Mononuclear cell (primary cell): Measurements from ENCODE around the gene HHATL. TPM values are rescaled to one million over a fixed set of nuclear protein-coding genes. Genes with fewer than 3 reads are reported as not detected.
"Not testable (repeated sequence)": the region's sequence is repeated elsewhere in the genome, so short reads cannot be mapped to it uniquely, and the experiment has no call there.

Source experiments
- H3K27me3 ChIP-seq: 2 replicates; pipeline ENCODE4 v1.6.0; 2011; ENCODE audit warnings: low read length, control low read depth; ENCODE audit not compliant: insufficient read depth
- H3K4me1 ChIP-seq: 2 replicates; pipeline ENCODE4 v1.5.1; 2011; ENCODE audit warnings: mild to moderate bottlenecking, low read length, control low read depth; ENCODE audit not compliant: insufficient read depth
- H3K4me3 ChIP-seq: 2 replicates; pipeline ENCODE4 v1.5.1; 2011; ENCODE audit warnings: mild to moderate bottlenecking, low read length, moderate library complexity
- H3K9me3 ChIP-seq: 2 replicates; pipeline ENCODE4 v1.5.1; 2011; ENCODE audit warnings: low read depth, mild to moderate bottlenecking, control low read depth, low read length
- total RNA-seq: library from RNA; depleted of rRNA; stranded (reverse); fragments of >200 nt; gene quantifications from one replicate; pipeline ENCODE4 v1.2.3, GENCODE V29; 2012

HHATL gene
- total RNA-seq, 1 donor = not detected

DNA sequence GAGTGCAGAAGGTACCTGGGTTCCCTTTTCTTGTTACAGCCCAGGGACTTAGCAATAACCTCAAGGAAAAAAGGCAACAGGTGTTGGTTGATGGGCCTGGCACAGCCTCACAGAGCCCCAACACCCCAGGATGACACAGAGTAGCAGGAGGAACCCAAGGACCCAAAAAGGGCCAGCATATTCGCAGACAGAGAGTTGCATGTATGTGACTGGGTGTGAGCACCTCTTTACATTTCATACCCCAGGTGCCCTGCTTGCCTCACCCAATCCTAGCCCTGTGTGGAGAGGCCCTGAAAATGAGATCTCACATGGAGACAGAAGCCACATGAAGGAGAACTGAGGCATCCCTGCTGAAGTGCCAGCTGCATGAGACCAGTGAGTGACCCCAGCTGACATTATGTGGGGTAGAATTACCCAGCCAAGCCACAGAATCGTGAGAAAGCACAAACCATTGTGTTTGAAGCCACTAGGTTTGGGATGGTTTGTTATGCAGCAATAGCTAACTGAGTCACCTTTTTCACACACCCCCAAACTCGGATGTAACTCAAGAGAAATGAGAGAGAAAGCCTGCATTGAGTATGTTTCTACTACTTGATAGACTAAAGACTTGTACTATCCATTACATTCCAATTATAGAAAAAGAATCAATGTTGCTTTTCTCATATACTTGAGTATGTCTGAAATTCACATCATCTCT is 26.2 kb upstream of the HHATL start:
- H3K4me3 ChIP-seq = no peak overlapping the region
- H3K27me3 ChIP-seq = no peaks in the 10 kb centered on the region
- no peaks in the 10 kb centered on the region for H3K9me3 ChIP-seq
- H3K4me1 ChIP-seq = no peaks in the 10 kb centered on the region

DNA sequence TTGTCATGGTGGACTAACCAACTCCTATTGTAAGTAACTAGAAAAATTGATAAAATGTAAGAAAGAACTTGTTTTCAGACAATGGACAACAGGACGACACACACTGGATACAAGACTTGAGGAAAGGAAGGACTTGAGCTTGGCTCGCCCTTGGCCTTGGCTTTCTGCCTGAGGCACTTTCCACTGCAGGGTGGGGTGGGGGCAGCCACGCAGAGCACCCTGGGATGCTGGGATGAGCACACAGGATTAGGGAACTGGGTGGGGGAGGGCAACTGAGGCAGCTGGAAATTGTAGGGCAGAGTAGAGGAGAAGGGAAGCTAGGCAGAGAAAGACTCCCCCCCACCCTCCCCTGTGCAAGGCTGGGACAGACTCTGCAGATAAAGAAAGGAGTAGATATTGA is 25.5 kb upstream of the HHATL start:
- H3K4me1 ChIP-seq = no peaks in the 10 kb centered on the region
- no peak overlapping the region for H3K4me3 ChIP-seq
- H3K27me3 ChIP-seq = no peaks in the 10 kb centered on the region
- no peaks in the 10 kb centered on the region for H3K9me3 ChIP-seq

DNA sequence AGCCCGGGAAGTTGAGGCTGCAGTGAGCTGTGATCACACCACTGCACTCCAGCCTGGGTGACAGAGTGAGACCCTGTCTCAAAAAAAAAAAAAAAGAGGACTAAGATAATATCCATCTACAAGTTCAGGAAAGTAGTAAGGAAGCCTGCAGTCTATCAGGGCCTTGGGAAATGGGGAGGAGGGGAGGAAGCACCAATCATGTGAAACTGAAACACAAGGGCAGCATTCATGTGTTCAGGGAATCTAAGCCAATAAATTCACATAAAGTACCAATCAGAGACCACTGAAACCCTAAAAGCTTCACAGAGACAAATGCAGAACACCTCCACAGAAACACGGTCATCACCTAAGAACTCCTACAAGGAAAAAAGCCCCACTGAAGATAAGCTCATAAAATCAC is 22.9 kb upstream of the HHATL start:
- no peaks in the 10 kb centered on the region for H3K9me3 ChIP-seq
- no peak overlapping the region for H3K4me3 ChIP-seq
- no peaks in the 10 kb centered on the region for H3K27me3 ChIP-seq
- H3K4me1 ChIP-seq = no peaks in the 10 kb centered on the region

DNA sequence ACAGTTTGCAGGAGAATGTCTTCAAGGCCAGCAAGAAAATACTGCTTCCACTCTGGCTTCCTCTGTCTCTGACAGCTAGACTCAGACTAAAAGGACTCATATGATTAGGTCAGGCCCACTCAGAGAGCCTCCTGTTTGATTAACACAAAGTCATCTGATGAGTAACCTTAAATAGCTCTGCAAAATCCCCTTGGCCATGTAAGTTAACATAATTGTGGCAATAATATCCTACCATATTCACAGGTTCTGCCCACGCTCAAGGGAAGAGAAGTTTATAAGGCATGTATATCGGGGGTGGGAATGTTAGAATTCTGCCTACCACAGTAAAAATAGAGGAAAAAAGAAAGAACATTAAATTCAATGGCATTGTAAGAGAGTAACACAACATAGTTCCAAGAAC is 20.6 kb upstream of the HHATL start:
- no peak overlapping the region for H3K4me3 ChIP-seq
- H3K4me1 ChIP-seq = peaks cover 4% of the 10 kb centered on the region
- H3K9me3 ChIP-seq = no peaks in the 10 kb centered on the region
- no peaks in the 10 kb centered on the region for H3K27me3 ChIP-seq

DNA sequence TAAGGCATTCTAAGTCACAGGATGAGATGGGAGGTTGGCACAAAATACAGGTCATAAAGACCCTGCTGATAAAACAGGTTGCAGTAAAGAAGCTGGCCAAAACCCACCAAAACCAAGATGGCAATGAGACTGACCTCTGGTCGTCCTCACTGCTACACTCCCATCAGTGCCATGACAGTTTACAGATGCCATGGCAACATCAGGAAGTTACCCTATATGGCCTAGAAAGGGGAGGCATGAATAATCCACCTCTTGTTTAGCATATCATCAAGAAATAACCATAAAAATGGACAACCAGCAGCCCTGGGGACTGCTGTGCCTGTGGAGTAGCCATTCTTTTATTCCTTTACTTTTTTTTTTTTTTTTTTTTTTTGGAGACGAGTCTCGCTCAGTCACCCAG is 19.8 kb upstream of the HHATL start:
- H3K4me3 ChIP-seq, H3K4me1 ChIP-seq, H3K9me3 ChIP-seq, H3K27me3 ChIP-seq: not testable (repeated sequence)

DNA sequence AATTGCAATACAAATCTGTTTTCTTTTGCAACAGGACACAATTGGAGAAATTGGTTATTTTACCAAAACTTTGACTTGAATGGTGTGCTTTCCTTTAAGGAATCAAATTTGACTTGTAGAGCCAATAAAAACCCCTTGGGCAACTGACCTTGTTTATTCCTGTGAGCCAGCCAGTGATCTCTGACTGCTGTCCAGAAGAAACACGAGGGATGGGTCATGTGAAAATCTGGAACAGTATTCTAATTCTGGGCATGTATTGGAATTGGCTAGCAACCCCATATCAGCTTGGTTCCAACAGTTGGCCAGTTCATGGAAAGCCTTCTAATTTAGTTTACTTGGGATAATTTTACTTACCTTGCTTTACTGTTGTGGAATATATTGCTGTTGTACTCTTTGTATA is 19.1 kb upstream of the HHATL start:
- Histone ChIP-seq H3K9me3 (no peaks in the 10 kb centered on the region), H3K4me3 (no peak overlapping the region), H3K27me3 (no peaks in the 10 kb centered on the region), H3K4me1 (peaks cover 9% of the 10 kb centered on the region)

DNA sequence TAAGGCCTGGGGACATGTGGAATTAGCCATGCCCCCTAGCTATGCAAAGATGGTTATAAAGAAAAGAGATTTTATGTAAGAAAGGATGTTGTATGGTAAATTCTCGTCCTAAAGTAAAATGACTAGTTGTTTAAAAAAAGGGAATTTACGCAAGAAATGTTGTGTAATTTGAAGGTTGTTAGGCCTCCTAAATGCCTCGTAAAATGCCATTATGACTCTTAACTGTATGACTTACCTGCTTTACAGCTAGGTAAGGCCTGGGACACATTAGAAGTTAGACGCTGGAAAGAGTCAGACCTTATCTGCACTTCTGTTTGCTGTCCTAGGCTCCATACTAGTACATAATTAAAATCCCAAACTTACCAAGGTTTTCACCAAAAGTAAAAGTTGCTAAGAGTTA is 17.5 kb upstream of the HHATL start:
- Histone ChIP-seq H3K4me3 (no peak overlapping the region), H3K27me3 (no peaks in the 10 kb centered on the region), H3K4me1 (peaks cover 9% of the 10 kb centered on the region), H3K9me3 (no peaks in the 10 kb centered on the region)

DNA sequence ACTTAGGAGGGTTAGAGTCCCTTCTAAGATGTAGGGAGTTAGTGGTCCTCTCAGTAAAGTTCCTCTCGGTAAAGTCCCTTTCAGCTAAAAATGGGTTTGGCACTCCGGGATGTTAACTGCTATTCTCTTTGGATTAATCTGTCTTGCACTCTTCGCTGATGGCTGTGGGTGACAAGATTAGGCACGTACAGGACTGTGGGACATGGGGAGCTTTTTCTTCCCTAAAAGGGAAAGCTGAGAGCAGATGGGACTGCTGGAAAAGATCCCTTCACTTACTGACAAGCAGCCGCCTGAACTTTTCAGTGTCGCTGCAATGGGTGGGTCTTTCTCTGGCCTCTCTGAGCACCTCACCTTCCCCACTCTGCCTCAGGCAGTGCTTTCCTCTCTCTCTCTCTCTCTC is 16.4 kb upstream of the HHATL start:
- no peak overlapping the region for H3K4me3 ChIP-seq
- H3K9me3 ChIP-seq = no peaks in the 10 kb centered on the region
- H3K27me3 ChIP-seq = no peaks in the 10 kb centered on the region
- peaks cover 9% of the 10 kb centered on the region for H3K4me1 ChIP-seq

DNA sequence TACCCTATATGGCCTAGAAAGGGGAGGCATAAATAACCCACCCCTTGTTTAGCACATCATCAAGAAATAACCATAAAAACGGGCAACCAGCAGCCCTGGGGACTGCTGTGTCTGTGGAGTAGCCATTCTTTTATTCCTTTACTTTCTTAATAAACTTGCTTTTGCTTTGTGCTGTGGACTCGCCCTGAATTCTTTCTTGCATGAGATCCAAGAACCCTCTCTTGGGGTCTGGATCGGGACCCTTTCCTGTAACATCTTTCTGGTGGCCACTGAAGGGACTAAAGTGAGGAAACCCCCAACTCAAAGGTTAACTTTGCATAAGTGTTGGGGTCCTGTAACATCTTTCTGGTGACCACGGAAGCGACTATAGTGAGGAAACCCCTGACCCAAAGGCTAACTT is 15.7 kb upstream of the HHATL start:
- no peak overlapping the region for H3K4me3 ChIP-seq
- H3K27me3 ChIP-seq = no peaks in the 10 kb centered on the region
- no peaks in the 10 kb centered on the region for H3K9me3 ChIP-seq
- H3K4me1 ChIP-seq = peaks cover 9% of the 10 kb centered on the region

DNA sequence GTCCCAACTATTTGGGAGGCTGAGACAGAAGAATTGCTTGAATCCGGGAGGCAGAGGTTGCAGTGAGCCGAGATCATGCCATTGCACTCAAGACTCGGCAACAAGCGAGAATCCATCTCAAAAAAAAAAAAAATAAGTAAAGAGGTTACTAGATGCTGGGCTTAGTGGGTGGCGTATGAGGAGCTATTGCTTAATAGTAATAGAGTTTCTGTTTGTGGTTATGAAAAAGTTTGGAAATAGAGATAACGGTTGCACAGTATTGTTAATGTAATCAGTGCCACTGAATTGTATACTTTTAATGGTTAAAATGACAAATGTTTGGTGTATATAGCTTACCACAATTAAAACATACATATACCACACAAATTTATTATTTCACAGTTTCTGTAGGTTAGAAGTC is 14.7 kb upstream of the HHATL start:
- no peaks in the 10 kb centered on the region for H3K27me3 ChIP-seq
- H3K9me3 ChIP-seq = no peaks in the 10 kb centered on the region
- H3K4me1 ChIP-seq = peaks cover 9% of the 10 kb centered on the region
- H3K4me3 ChIP-seq = no peak overlapping the region

DNA sequence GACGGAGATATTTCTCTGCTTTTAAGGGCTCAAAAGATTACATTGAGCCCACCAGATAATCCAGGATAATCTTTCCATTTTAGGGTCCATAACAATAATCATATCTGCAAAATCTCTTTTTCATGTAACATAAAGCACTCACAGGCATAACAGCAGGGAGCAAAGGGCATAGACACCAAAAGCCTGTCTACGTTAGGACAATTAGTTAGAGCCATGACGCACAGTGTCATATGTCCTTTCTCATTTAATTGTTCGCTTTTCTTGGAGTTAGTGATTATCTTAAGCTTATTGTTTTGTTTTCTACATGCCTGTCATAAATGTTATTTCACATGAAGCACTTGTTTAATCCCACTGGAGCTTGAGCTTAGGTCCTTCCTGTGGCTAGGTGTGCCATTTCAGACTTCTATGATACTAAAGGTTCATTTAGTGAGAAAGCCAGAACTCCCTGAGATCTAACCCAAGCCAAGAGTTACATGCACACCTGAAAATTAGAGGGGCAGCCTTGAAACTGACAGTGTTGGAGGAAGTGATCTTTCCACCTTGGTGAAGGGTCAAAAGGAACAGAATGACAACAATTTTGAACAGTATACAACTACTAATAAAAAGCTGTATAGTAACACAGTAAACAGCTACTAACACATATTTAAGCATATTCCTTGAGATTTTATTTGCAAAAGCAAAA is 11.7 kb upstream of the HHATL start:
- no peaks in the 10 kb centered on the region for H3K9me3 ChIP-seq
- no peak overlapping the region for H3K4me3 ChIP-seq
- H3K27me3 ChIP-seq = no peaks in the 10 kb centered on the region
- H3K4me1 ChIP-seq = peaks cover 6% of the 10 kb centered on the region

DNA sequence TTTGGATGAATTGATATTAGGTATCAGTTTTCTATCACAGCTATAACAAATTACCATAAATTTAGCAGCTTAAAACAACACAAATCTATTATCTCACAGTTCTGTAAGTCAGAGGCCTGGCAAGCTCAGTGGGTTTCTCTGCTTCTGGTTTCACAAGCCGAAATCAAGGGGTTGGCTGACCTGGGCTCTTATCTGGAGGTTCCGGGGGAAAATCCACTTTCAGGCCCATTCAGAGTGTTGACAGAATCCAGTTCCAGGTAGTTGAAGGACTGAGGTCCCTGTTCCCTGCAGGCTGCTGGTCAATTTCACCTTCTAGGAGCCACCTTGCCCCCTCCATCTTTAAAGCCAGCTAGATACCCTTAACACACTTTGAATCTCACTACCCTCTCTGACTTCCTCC is 11.1 kb upstream of the HHATL start:
- Histone ChIP-seq H3K4me3 (no peak overlapping the region), H3K9me3 (no peaks in the 10 kb centered on the region), H3K27me3 (no peaks in the 10 kb centered on the region), H3K4me1 (peaks cover 5% of the 10 kb centered on the region)

DNA sequence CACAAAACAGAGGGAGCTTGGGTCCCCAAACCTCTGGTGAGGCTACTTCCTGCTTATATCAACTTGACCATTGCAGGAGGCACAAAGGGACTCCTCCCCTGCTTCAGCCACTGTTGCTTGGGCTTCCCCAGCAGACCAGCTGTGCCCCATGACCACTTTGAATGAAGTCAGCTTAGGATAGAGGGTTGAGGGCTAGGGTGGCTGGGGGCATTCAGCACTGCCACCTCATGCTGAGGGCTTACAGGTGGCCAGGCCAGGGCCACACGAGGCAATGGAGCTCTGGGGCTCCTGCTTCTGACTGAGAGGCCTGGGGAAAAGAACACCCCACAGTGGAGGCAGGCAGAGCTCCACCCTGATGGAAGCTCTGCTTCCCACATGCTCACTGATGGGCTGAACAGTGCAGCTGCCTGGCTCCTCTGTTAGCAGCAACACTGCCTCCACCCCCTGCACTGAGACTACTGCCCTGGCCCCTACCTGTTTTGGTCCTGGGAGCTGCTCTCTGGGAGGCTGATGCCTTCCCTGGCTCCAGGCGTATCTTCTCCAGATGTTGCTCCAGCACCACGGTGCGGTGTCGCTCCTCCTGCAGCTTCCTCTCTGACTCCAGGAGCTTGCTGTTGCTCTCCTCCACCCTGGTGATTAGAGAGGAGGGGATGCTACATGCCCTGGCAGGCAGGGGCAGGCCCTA is 10.2 kb upstream of the HHATL start:
- no peak overlapping the region for H3K4me3 ChIP-seq
- H3K27me3 ChIP-seq = no peaks in the 10 kb centered on the region
- peaks cover 4% of the 10 kb centered on the region for H3K4me1 ChIP-seq
- no peaks in the 10 kb centered on the region for H3K9me3 ChIP-seq

DNA sequence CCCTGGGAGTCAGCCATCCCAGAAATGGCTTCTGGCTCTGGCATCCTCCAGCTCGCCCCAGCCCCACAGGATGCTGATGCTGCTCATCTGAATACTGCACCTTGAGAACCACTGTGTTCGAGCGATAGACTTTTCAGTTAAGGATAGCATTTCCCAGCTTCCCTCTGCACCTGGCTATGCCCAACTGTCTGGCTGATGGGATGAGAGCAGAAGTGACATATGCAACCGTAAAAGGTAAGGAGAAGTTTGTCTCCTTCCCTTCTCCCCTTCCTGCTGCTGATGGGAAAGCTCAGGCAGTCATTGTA is 9.7 kb upstream of the HHATL start:
- Histone ChIP-seq H3K4me3 (no peak overlapping the region), H3K9me3 (no peaks in the 10 kb centered on the region), H3K27me3 (no peaks in the 10 kb centered on the region), H3K4me1 (no peaks in the 10 kb centered on the region)

DNA sequence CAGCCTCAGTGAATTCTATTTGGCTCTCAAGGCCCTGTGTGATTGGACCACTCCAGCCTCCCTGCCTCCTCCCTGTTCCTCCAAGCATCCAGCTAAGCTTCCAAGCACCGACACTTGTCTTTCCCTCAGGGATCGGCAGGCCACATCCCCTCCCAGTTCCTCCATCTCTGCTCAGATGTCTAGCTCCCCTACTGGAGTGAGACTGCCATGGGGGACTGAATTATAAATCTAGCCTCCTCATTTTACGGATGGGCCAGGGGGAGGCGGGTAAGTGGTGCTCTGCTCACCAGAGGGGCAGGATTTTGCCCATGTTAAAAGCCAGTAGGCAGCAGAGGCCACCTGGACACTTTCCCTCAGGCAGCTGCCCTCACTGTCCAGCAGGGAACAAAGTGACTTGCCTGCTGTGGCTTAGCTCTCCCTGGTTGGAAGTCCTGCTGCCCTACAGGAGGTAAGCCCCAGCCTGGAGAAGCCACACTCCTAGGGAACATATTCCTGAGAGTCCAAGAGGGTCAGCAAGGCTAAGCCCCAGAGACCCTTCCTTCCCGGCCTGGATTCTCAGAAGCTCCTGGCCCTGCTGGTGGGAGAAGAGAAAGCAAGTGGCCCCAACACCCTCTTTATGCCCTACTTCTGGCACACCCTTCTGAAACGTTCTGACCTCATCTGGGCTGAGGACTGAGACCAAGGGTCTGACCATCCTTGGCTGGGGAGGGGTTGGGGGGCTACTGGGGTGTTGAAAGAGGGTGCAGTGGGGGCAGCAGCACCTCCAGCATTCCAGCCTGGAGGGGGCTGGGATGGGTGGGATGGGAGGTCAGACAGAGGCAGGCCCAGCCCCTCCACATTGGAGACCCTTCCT is 9.1 kb upstream of the HHATL start:
- Histone ChIP-seq H3K9me3 (no peaks in the 10 kb centered on the region), H3K4me3 (no peak overlapping the region), H3K4me1 (no peaks in the 10 kb centered on the region), H3K27me3 (no peaks in the 10 kb centered on the region)
